HCT116 (cell line): ENCODE results near the gene IL12A. TPM values are rescaled to one million over a fixed set of nuclear protein-coding genes. Genes with fewer than 3 reads are reported as not detected.

Source experiments
- ATAC-seq: fragments of 200-7000 bp; cut with Tn5 transposase; 2 replicates; pipeline ENCODE4 v1.9.1; 2020; ENCODE audit warnings: mild to moderate bottlenecking, moderate library complexity
- BruUV-seq: library from RNA; stranded (reverse); fragments of 400-500 nt; replicated peaks from 2 replicates; lab custom pipeline; 2021; lab: Mats Ljungman, UMichigan
- CTCF ChIA-PET: fragments of 300-600 bp; sonication (Branson Sonifier 250); formaldehyde crosslinking; loops from one replicate; lab custom pipeline; 2021; ENCODE audit warnings: antibody characterized with exemption; lab: Charles Lee
- POLR2A ChIA-PET: fragments of 300-600, 350-600 bp; sonication (Branson Sonifier 250); formaldehyde crosslinking; loops from one replicate; lab custom pipeline; 2021; ENCODE audit warnings: antibody characterized with exemption; lab: Charles Lee
- RAD21 ChIA-PET, 2 experiments: fragments of 300-600 bp; sonication (Branson Sonifier 250); formaldehyde crosslinking; loops; one replicate each; lab custom pipeline; 2023; ENCODE audit warnings: low total read pairs in 2 of 2; ENCODE audit not compliant: uncharacterized antibody in 2 of 2, unreplicated experiment in 2 of 2, low non-redundant PET in 1 of 2; lab: Charles Lee
- DNase-seq: peaks from one replicate; pipeline ENCODE4 v3.0.0-alpha.2; 2010; ENCODE audit warnings: low read depth, low spot score
- H2AFZ ChIP-seq: fragments of 200-600 bp; shearing (Covaris generic), sonication (generic); 2 replicates; pipeline ENCODE4 v1.6.1; 2017; ENCODE audit warnings: low read depth, mixed run types, mixed read lengths, antibody characterized with exemption, low read length; ENCODE audit not compliant: poor library complexity, severe bottlenecking
- H3K27ac ChIP-seq: 2 replicates; pipeline ENCODE4 v1.5.1; 2012; ENCODE audit warnings: low read depth, low read length
- H3K27me3 ChIP-seq: fragments of 200-600 bp; sonication (generic); 2 replicates; pipeline ENCODE4 v1.6.1; 2016; ENCODE audit warnings: mixed run types, low read length, mixed read lengths; ENCODE audit not compliant: insufficient read depth
- H3K36me3 ChIP-seq, 2 experiments: fragments of 200-500 bp in 1 of 2; fragments of 200-600 bp in 1 of 2; sonication (Bioruptor generic) in 1 of 2; sonication (generic) in 1 of 2; 2 replicates each; pipeline versions ENCODE4 v1.5.1 to v1.6.1; 2014 to 2016; ENCODE audit warnings: low read length in 2 of 2, inconsistent platforms in 1 of 2, mixed read lengths in 1 of 2, mixed run types in 1 of 2; ENCODE audit not compliant: insufficient read depth in 2 of 2, control insufficient read depth in 1 of 2
- H3K4me1 ChIP-seq, 2 experiments: fragments of 200-600 bp in 1 of 2; sonication (generic) in 1 of 2; 2 replicates each; pipeline versions ENCODE4 v1.5.1 to v1.6.1; 2012 to 2017; ENCODE audit warnings: low read length in 2 of 2, inconsistent platforms in 1 of 2, mild to moderate bottlenecking in 1 of 2, mixed read lengths in 1 of 2, mixed run types in 1 of 2, moderate library complexity in 1 of 2; ENCODE audit not compliant: insufficient read depth in 2 of 2, control insufficient read depth in 1 of 2
- H3K4me2 ChIP-seq: fragments of 200-600 bp; sonication (generic); 2 replicates; pipeline ENCODE4 v1.6.1; 2017; ENCODE audit warnings: mixed run types, low read length, mixed read lengths
- H3K4me3 ChIP-seq, 2 experiments: fragments of 200-600 bp in 1 of 2; sonication (generic) in 1 of 2; replicated peaks in 1 of 2; 2 replicates each; pipeline ENCODE4 v1.5.1; 2011 to 2016; ENCODE audit warnings: low read length in 2 of 2, control low read depth in 1 of 2, low read depth in 1 of 2, mild to moderate bottlenecking in 1 of 2, mixed read lengths in 1 of 2, mixed run types in 1 of 2
- H3K79me2 ChIP-seq: fragments of 200-600 bp; sonication (generic); 2 replicates; pipeline ENCODE4 v1.6.1; 2017; ENCODE audit warnings: mild to moderate bottlenecking, mixed run types, low read length, moderate library complexity, mixed read lengths; ENCODE audit not compliant: insufficient read depth
- H3K9ac ChIP-seq: fragments of 200-600 bp; sonication (generic); 2 replicates; pipeline ENCODE4 v1.6.1; 2016; ENCODE audit warnings: low read length, mixed read lengths
- H3K9me2 ChIP-seq: fragments of 200-600 bp; sonication (generic), shearing (Covaris generic); 2 replicates; pipeline ENCODE4 v1.6.1; 2017; ENCODE audit warnings: mixed run types, mild to moderate bottlenecking, moderate library complexity; ENCODE audit not compliant: insufficient read depth
- H3K9me3 ChIP-seq, 2 experiments: fragments of 200-500 bp in 1 of 2; fragments of 200-600 bp in 1 of 2; sonication (Bioruptor generic) in 1 of 2; sonication (generic) in 1 of 2; 2 replicates each; pipeline ENCODE4 v1.6.1; 2014 to 2017; ENCODE audit warnings: low read length in 2 of 2, mixed read lengths in 2 of 2, inconsistent platforms in 1 of 2, low read depth in 1 of 2, mild to moderate bottlenecking in 1 of 2, mixed run types in 1 of 2, moderate library complexity in 1 of 2; ENCODE audit not compliant: control insufficient read depth in 1 of 2, insufficient read depth in 1 of 2
- H4K20me1 ChIP-seq: fragments of 200-600 bp; sonication (generic), shearing (Covaris generic); 2 replicates; pipeline ENCODE4 v1.6.1; 2017; ENCODE audit warnings: mixed run types, mild to moderate bottlenecking, moderate library complexity; ENCODE audit not compliant: insufficient read depth
- CBX3 ChIP-seq: IDR thresholded peaks from 2 replicates; pipeline ENCODE4 v1.6.1; 2012; ENCODE audit warnings: low read depth
- FOSL1 ChIP-seq: IDR thresholded peaks from 2 replicates; pipeline ENCODE4 v1.6.1; 2012; ENCODE audit warnings: low read depth
- JUND ChIP-seq: IDR thresholded peaks from 2 replicates; pipeline ENCODE4 v1.6.1; 2012
- POLR2A ChIP-seq: IDR thresholded peaks from 2 replicates; pipeline ENCODE4 v1.7.0; 2011; ENCODE audit warnings: borderline replicate concordance; ENCODE audit not compliant: insufficient read depth, insufficient read length; ENCODE audit errors: extremely low read depth
- POLR2AphosphoS5 ChIP-seq: IDR thresholded peaks from 2 replicates; pipeline ENCODE4 v1.6.1; 2011; ENCODE audit warnings: mild to moderate bottlenecking, low read depth, low read length, moderate library complexity
- REST ChIP-seq: IDR thresholded peaks from 2 replicates; pipeline ENCODE4 v1.6.1; 2012; ENCODE audit warnings: low read depth
- SIN3A ChIP-seq: IDR thresholded peaks from 2 replicates; pipeline ENCODE4 v1.6.1; 2012; ENCODE audit warnings: low read depth
- SP1 ChIP-seq: IDR thresholded peaks from 2 replicates; pipeline ENCODE4 v1.6.1; 2012; ENCODE audit warnings: low read depth
- YY1 ChIP-seq: IDR thresholded peaks from 2 replicates; pipeline ENCODE4 v1.6.1; 2011; ENCODE audit warnings: low read length, low read depth, moderate library complexity, mild to moderate bottlenecking; ENCODE audit not compliant: insufficient replicate concordance; ENCODE audit errors: extremely low read depth
- ZFX ChIP-seq: fragments of 450-650 bp; IDR thresholded peaks from 2 replicates; pipeline ENCODE4 v1.6.1; 2017
- ZNF274 ChIP-seq: fragments of 200-500 bp; sonication (Bioruptor generic); IDR thresholded peaks from 2 replicates; pipeline ENCODE4 v1.6.1; 2014; ENCODE audit warnings: mild to moderate bottlenecking, low read depth, low read length, inconsistent platforms
- intact Hi-C: fragments of 100-400 bp; cut with micrococcal nuclease; formaldehyde crosslinking; loops from 2 replicates; pipeline ENCODE4 v1.10.0; 2022
- total RNA-seq: library from RNA; stranded (reverse); gene quantifications from one replicate; pipeline ENCODE4 v1.2.1, GENCODE V29; 2021; ENCODE audit not compliant: unreplicated experiment
- TF ChIP-seq, protein P1 (sequence below): IDR thresholded peaks from 2 replicates; pipeline ENCODE4 v1.6.1; 2012
- TF ChIP-seq, protein P2 (sequence below): IDR thresholded peaks from 2 replicates; pipeline ENCODE4 v1.6.1; 2011; ENCODE audit warnings: mild to moderate bottlenecking, low read length, moderate library complexity; ENCODE audit not compliant: insufficient replicate concordance; ENCODE audit errors: extremely low read depth
- TF ChIP-seq, protein P3 (sequence below), 3 experiments: fragments of 200-600 bp in 1 of 3; sonication (generic) in 1 of 3; IDR thresholded peaks in 2 of 3; conservative IDR thresholded peaks in 1 of 3; 2 replicates each; pipeline ENCODE4 v1.5.1; 2012 to 2017; ENCODE audit warnings: low read depth in 2 of 3, low read length in 2 of 3, antibody characterized with exemption in 1 of 3, borderline replicate concordance in 1 of 3, control low read depth in 1 of 3, mild to moderate bottlenecking in 1 of 3, mixed read lengths in 1 of 3, mixed run types in 1 of 3, moderate library complexity in 1 of 3; ENCODE audit not compliant: insufficient read depth in 1 of 3

The IL12A gene
- total RNA-seq, 1 experiment from 2014 or later: 2.8 TPM

- intact Hi-C loops: no loop called here
- ChIA-PET CTCF (interaction anchor here (1.8 to 2.0 kb wide), 2 partner anchors 9 to 10 kb away, joined by 5 to 9 read pairs; no protein-coding TSS in a partner anchor), POLR2A (interaction anchor here (1.5 kb wide), 1 partner anchor 10 kb away, joined by 3 read pairs; no protein-coding TSS in a partner anchor), RAD21 (no interaction called here)
- no peaks in the 10 kb centered on the region for H3K4me1 ChIP-seq
- no peak overlapping the region for H3K4me2 ChIP-seq
- no peaks in the 10 kb centered on the region for H4K20me1 ChIP-seq
- no peak for TF ChIP-seq SIN3A
- TF ChIP-seq, protein P1, sequence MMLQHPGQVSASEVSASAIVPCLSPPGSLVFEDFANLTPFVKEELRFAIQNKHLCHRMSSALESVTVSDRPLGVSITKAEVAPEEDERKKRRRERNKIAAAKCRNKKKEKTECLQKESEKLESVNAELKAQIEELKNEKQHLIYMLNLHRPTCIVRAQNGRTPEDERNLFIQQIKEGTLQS: no peak
- TF ChIP-seq ZFX: no peak
- no peak for TF ChIP-seq YY1
- TF ChIP-seq, protein P2, sequence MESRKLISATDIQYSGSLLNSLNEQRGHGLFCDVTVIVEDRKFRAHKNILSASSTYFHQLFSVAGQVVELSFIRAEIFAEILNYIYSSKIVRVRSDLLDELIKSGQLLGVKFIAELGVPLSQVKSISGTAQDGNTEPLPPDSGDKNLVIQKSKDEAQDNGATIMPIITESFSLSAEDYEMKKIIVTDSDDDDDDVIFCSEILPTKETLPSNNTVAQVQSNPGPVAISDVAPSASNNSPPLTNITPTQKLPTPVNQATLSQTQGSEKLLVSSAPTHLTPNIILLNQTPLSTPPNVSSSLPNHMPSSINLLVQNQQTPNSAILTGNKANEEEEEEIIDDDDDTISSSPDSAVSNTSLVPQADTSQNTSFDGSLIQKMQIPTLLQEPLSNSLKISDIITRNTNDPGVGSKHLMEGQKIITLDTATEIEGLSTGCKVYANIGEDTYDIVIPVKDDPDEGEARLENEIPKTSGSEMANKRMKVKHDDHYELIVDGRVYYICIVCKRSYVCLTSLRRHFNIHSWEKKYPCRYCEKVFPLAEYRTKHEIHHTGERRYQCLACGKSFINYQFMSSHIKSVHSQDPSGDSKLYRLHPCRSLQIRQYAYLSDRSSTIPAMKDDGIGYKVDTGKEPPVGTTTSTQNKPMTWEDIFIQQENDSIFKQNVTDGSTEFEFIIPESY: no peak
- no peak for TF ChIP-seq ZNF274
- TF ChIP-seq REST: no peak
- TF ChIP-seq FOSL1: no peak
- TF ChIP-seq, protein P3, sequence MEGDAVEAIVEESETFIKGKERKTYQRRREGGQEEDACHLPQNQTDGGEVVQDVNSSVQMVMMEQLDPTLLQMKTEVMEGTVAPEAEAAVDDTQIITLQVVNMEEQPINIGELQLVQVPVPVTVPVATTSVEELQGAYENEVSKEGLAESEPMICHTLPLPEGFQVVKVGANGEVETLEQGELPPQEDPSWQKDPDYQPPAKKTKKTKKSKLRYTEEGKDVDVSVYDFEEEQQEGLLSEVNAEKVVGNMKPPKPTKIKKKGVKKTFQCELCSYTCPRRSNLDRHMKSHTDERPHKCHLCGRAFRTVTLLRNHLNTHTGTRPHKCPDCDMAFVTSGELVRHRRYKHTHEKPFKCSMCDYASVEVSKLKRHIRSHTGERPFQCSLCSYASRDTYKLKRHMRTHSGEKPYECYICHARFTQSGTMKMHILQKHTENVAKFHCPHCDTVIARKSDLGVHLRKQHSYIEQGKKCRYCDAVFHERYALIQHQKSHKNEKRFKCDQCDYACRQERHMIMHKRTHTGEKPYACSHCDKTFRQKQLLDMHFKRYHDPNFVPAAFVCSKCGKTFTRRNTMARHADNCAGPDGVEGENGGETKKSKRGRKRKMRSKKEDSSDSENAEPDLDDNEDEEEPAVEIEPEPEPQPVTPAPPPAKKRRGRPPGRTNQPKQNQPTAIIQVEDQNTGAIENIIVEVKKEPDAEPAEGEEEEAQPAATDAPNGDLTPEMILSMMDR (IDR thresholded peaks at IDR 0.05 in 2 of 3, conservative IDR thresholded peaks at IDR 0.05 in 1 of 3; ENCODE audit: borderline replicate concordance in 1 of 3, insufficient read depth in 1 of 3, low read depth in 2 of 3, low read length in 2 of 3): no peak
- no peak for TF ChIP-seq SP1
- no peak for TF ChIP-seq CBX3
- TF ChIP-seq POLR2AphosphoS5: no peak
- no peak for TF ChIP-seq JUND
- TF ChIP-seq POLR2A: no peak
- no peak overlapping the region for H3K4me3 ChIP-seq
- no peak overlapping the region for H2AFZ ChIP-seq
- H3K27me3 ChIP-seq: no peaks in the 10 kb centered on the region
- H3K9ac ChIP-seq: no peak overlapping the region
- H3K9me2 ChIP-seq: no peaks in the 10 kb centered on the region
- no peak overlapping the region for H3K27ac ChIP-seq
- ATAC-seq: no peak
- peaks cover 0 to 12% of the 10 kb centered on the region in 2 experiments; a peak in 1 of 4 replicates for H3K36me3 ChIP-seq
- no peak for DNase-seq
- H3K9me3 ChIP-seq: no peaks in the 10 kb centered on the region
- no TSS peak for BruUV-seq
- no peaks in the 10 kb centered on the region for H3K79me2 ChIP-seq
Observed at GRCh38 chr3:159996018-159996417, 7.4 kb downstream of the IL12A start.
